CD4-positive, CD25-positive, alpha-beta regulatory T cell (primary cell): ENCODE measurements around the gene WASL. TPM values are rescaled to one million over a fixed set of nuclear protein-coding genes. Genes with fewer than 3 reads are reported as not detected.
A peak's percentile ranks its signal among the peaks of the same experiment; 100 is the strongest.
"Not testable (repeated sequence)": the region's sequence is repeated elsewhere in the genome, so short reads cannot be mapped to it uniquely, and the experiment has no call there.

ENCODE experiments used
- ATAC-seq, 2 donors: fragments of 150-1000 bp; cut with Tn5 transposase; one replicate each; pipeline ENCODE4 v1.10.0; 2021; ENCODE audit warnings: low read depth in 2 of 2, moderate number of reproducible peaks in 2 of 2, moderate library complexity in 1 of 2
- DNase-seq, 3 donors: peaks; one replicate each; pipeline versions ENCODE4 v3.0.0 to v3.0.0-alpha.2; 2012 to 2022; ENCODE audit warnings: mixed read lengths in 1 of 3
- H3K27ac ChIP-seq: one replicate; pipeline ENCODE4 v1.7.0; 2013; ENCODE audit warnings: mild to moderate bottlenecking, low read length; ENCODE audit not compliant: insufficient read depth, poor library complexity, severe bottlenecking
- H3K27me3 ChIP-seq: one replicate; pipeline ENCODE4 v1.7.0; 2013; ENCODE audit warnings: low read length; ENCODE audit not compliant: control insufficient read depth, insufficient read depth
- H3K36me3 ChIP-seq: one replicate; pipeline ENCODE4 v1.7.0; 2013; ENCODE audit warnings: mild to moderate bottlenecking, low read length, moderate library complexity; ENCODE audit not compliant: control insufficient read depth, insufficient read depth
- H3K4me1 ChIP-seq: 2 replicates; pipeline ENCODE4 v1.7.0; 2013; ENCODE audit warnings: mild to moderate bottlenecking, low read length; ENCODE audit not compliant: insufficient read depth, control insufficient read depth, poor library complexity, severe bottlenecking
- H3K4me3 ChIP-seq: one replicate; pipeline ENCODE4 v1.7.0; 2013; ENCODE audit warnings: low read depth, mild to moderate bottlenecking, low read length, moderate library complexity
- H3K9me3 ChIP-seq, 2 experiments: 1 replicate in 1 of 2; 2 replicates in 1 of 2; pipeline ENCODE4 v1.7.0; 2013; ENCODE audit warnings: low read length in 2 of 2, mild to moderate bottlenecking in 1 of 2, moderate library complexity in 1 of 2; ENCODE audit not compliant: control insufficient read depth in 2 of 2
- H3K27ac Mint-ChIP-seq, 3 donors: one replicate each; pipeline ENCODE4 v1.8.0; 2020 to 2022; ENCODE audit warnings: mild to moderate bottlenecking in 3 of 3, mixed read lengths in 3 of 3, moderate library complexity in 2 of 3
- H3K27me3 Mint-ChIP-seq: one replicate; pipeline ENCODE4 v1.8.0; 2022; ENCODE audit warnings: mild to moderate bottlenecking, mixed read lengths
- H3K36me3 Mint-ChIP-seq: one replicate; pipeline ENCODE4 v1.8.0; 2020; ENCODE audit warnings: mixed read lengths
- H3K4me1 Mint-ChIP-seq, 4 donors: one replicate each; pipeline ENCODE4 v1.8.0; 2020 to 2022; ENCODE audit warnings: mixed read lengths in 4 of 4, mild to moderate bottlenecking in 1 of 4
- H3K4me3 Mint-ChIP-seq, 4 donors: one replicate each; pipeline ENCODE4 v1.8.0; 2020 to 2022; ENCODE audit warnings: mild to moderate bottlenecking in 4 of 4, mixed read lengths in 4 of 4, moderate library complexity in 3 of 4
- H3K9me3 Mint-ChIP-seq, 7 donors: one replicate each; pipeline ENCODE4 v1.8.0; 2020 to 2022; ENCODE audit warnings: mixed read lengths in 7 of 7, mild to moderate bottlenecking in 3 of 7, moderate library complexity in 2 of 7
- polyA plus RNA-seq, 4 donors: library from polyadenylated mRNA; unstranded; fragments of 300-500 nt; fragmentation: Illumina TruSeq; gene quantifications; one replicate each; pipeline ENCODE4 v1.2.3, GENCODE V29; 2021
- total RNA-seq: library from RNA; stranded (reverse); gene quantifications from one replicate; pipeline ENCODE4 v1.2.3, GENCODE V29; 2022

Gene WASL
- total and polyA plus RNA-seq, 5 donors from 2014 or later: 1.4 to 10.2 (median 1.9) TPM

DNA sequence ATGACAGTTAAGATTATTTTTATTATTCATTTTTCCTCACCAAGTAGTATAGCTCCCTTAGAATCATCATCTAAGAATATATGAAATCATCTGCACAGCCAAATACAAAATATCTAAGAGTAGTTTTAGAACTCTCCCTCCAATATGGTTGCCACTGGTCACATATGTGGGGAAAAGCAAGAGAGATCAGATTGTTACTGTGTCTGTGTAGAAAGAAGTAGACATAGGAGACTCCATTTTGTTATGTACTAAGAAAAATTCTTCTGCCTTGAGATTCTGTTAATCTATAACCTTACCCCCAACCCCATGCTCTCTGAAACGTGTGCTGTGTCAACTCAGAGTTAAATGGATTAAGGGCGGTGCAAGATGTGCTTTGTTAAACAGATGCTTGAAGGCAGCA, 31.7 kb upstream of the WASL start:
- not testable (repeated sequence) for H3K4me3 Mint-ChIP-seq, H3K36me3 ChIP-seq, H3K4me3 ChIP-seq, H3K27ac ChIP-seq, H3K27ac Mint-ChIP-seq, H3K4me1 Mint-ChIP-seq, H3K27me3 Mint-ChIP-seq, DNase-seq, ATAC-seq, H3K27me3 ChIP-seq, H3K4me1 ChIP-seq, H3K36me3 Mint-ChIP-seq, H3K9me3 ChIP-seq, H3K9me3 Mint-ChIP-seq

GRCh38 chr7:123774496-123774895, 25.7 kb upstream of the WASL start:
- Mint-ChIP-seq H3K4me1 (peaks cover 0 to 4% (median 0%) of the 10 kb centered on the region in 4 donors), H3K36me3 (no peaks in the 10 kb centered on the region), H3K27me3 (peaks cover 4% of the 10 kb centered on the region), H3K4me3 (no peak overlapping the region), H3K9me3 (peaks cover 0 to 1% (median 0%) of the 10 kb centered on the region in 7 donors), H3K27ac (no peak overlapping the region)
- ATAC-seq (no peak), DNase-seq (no peak)
- peaks cover 8% of the 10 kb centered on the region for H3K27me3 ChIP-seq
- H3K4me3 ChIP-seq: no peak overlapping the region
- H3K27ac ChIP-seq: no peak overlapping the region
- no peaks in the 10 kb centered on the region for H3K4me1 ChIP-seq
- no peaks in the 10 kb centered on the region for H3K9me3 ChIP-seq
- H3K36me3 ChIP-seq: no peaks in the 10 kb centered on the region

- Mint-ChIP-seq H3K9me3 (peaks cover 0 to 4% (median 0%) of the 10 kb centered on the region in 7 donors), H3K27ac (no peak overlapping the region), H3K27me3 (peaks cover 4% of the 10 kb centered on the region), H3K4me3 (no peak overlapping the region), H3K4me1 (peaks cover 0 to 4% (median 0%) of the 10 kb centered on the region in 4 donors), H3K36me3 (no peaks in the 10 kb centered on the region)
- no peaks in the 10 kb centered on the region for H3K9me3 ChIP-seq
- no peaks in the 10 kb centered on the region for H3K4me1 ChIP-seq
- no peak overlapping the region for H3K27ac ChIP-seq
- no peak for ATAC-seq
- no peaks in the 10 kb centered on the region for H3K36me3 ChIP-seq
- H3K4me3 ChIP-seq: no peak overlapping the region
- DNase-seq: no peak
- H3K27me3 ChIP-seq: peaks cover 5% of the 10 kb centered on the region
Measured at GRCh38 chr7:123773481-123773880, 24.7 kb upstream of the WASL start.

GRCh38 chr7:123772652-123773051, 23.8 kb upstream of the WASL start:
- Histone ChIP-seq H3K9me3 (no peaks in the 10 kb centered on the region), H3K4me1 (no peaks in the 10 kb centered on the region), H3K27ac (no peak overlapping the region), H3K27me3 (peaks cover 6% of the 10 kb centered on the region), H3K4me3 (no peak overlapping the region), H3K36me3 (no peaks in the 10 kb centered on the region)
- ATAC-seq (no peak), DNase-seq (no peak)
- H3K4me3 Mint-ChIP-seq: no peak overlapping the region
- no peak overlapping the region for H3K27ac Mint-ChIP-seq
- peaks cover 0 to 4% (median 0%) of the 10 kb centered on the region in 7 donors for H3K9me3 Mint-ChIP-seq
- peaks cover 4% of the 10 kb centered on the region for H3K27me3 Mint-ChIP-seq
- no peaks in the 10 kb centered on the region for H3K36me3 Mint-ChIP-seq
- peaks cover 0 to 4% (median 0%) of the 10 kb centered on the region in 4 donors for H3K4me1 Mint-ChIP-seq

DNA sequence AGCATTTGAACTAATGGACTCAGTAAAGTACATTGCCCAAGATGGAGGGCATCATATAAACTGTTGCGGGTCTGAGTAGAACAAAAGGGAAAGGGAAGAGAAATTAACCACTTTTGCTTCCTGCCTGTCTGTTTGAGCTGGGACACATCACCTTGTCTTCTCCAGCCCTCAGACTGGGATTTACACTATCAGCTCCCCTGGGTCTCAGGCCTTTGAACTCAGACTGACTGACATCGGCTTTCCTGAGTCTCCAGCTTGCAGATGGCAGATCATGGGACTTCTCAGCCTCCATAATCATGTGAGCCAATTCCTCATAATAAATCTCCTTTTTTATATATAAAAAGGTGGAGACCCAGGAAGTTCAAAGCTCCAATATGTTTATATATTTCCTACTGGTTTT, 23.0 kb upstream of the WASL start:
- Histone ChIP-seq H3K9me3 (no peaks in the 10 kb centered on the region), H3K4me3 (no peak overlapping the region), H3K36me3 (no peaks in the 10 kb centered on the region), H3K27me3 (peaks cover 7% of the 10 kb centered on the region), H3K4me1 (no peaks in the 10 kb centered on the region), H3K27ac (no peak overlapping the region)
- Mint-ChIP-seq H3K27me3 (peaks cover 4% of the 10 kb centered on the region), H3K4me3 (no peak overlapping the region), H3K4me1 (peaks cover 0 to 4% (median 0%) of the 10 kb centered on the region in 4 donors), H3K27ac (no peak overlapping the region), H3K36me3 (no peaks in the 10 kb centered on the region), H3K9me3 (peaks cover 0 to 4% (median 0%) of the 10 kb centered on the region in 7 donors)
- DNase-seq (no peak), ATAC-seq (no peak)

DNA sequence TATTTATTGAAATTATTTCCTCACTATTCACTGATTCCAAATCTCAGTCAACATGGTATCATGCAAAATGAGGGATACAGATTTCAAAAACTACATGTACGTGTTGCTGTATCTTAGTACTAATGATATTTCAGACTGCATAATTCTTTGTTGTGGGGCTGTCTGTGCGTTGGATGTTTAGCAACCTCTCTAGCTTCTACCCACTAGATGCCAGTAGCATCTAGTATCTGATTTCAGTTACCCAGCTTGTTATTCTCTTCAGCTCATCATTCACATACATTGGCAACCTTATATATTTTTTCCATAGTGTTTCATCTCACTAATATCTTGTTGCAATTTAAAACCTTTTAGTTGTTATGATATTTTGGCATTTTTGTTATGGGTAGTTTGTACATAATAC, 22.5 kb upstream of the WASL start:
- peaks cover 4% of the 10 kb centered on the region for H3K27me3 Mint-ChIP-seq
- Histone ChIP-seq H3K4me3 (no peak overlapping the region), H3K36me3 (no peaks in the 10 kb centered on the region), H3K9me3 (no peaks in the 10 kb centered on the region), H3K27ac (no peak overlapping the region), H3K4me1 (no peaks in the 10 kb centered on the region), H3K27me3 (peaks cover 4% of the 10 kb centered on the region)
- H3K4me3 Mint-ChIP-seq: no peak overlapping the region
- H3K27ac Mint-ChIP-seq: no peak overlapping the region
- peaks cover 0 to 4% (median 0%) of the 10 kb centered on the region in 7 donors for H3K9me3 Mint-ChIP-seq
- peaks cover 0 to 4% (median 0%) of the 10 kb centered on the region in 4 donors for H3K4me1 Mint-ChIP-seq
- DNase-seq: no peak
- H3K36me3 Mint-ChIP-seq: no peaks in the 10 kb centered on the region
- ATAC-seq: no peak

- H3K27ac Mint-ChIP-seq: no peak overlapping the region
Measured at GRCh38 chr7:123770378-123770777, 21.6 kb upstream of the WASL start.

GRCh38 chr7:123769371-123769770, 20.6 kb upstream of the WASL start:
- no peak for DNase-seq
- Mint-ChIP-seq H3K4me3 (no peak overlapping the region), H3K27ac (no peak overlapping the region), H3K9me3 (peaks cover 0 to 4% (median 0%) of the 10 kb centered on the region in 7 donors), H3K4me1 (peaks cover 0 to 4% (median 0%) of the 10 kb centered on the region in 4 donors), H3K27me3 (peaks cover 11% of the 10 kb centered on the region), H3K36me3 (no peaks in the 10 kb centered on the region)
- Histone ChIP-seq H3K36me3 (no peaks in the 10 kb centered on the region), H3K27ac (no peak overlapping the region), H3K4me1 (no peaks in the 10 kb centered on the region), H3K27me3 (peaks cover 6% of the 10 kb centered on the region), H3K9me3 (no peaks in the 10 kb centered on the region), H3K4me3 (no peak overlapping the region)
- ATAC-seq: no peak

More at GRCh38 chr7:123770378-123770777, 21.6 kb upstream of the WASL start:
- ATAC-seq (peak in 1 of 2 donors; percentile 31), DNase-seq (peak in 1 of 3 donors; percentile 10)
- Mint-ChIP-seq H3K36me3 (no peaks in the 10 kb centered on the region), H3K4me1 (peaks cover 0 to 4% (median 0%) of the 10 kb centered on the region in 4 donors), H3K9me3 (peaks cover 0 to 4% (median 0%) of the 10 kb centered on the region in 7 donors), H3K27me3 (peaks cover 9% of the 10 kb centered on the region), H3K4me3 (no peak overlapping the region)
- Histone ChIP-seq H3K36me3 (no peaks in the 10 kb centered on the region), H3K9me3 (no peaks in the 10 kb centered on the region), H3K4me1 (no peaks in the 10 kb centered on the region), H3K4me3 (no peak overlapping the region), H3K27ac (no peak overlapping the region), H3K27me3 (peaks cover 2% of the 10 kb centered on the region)
